GM10248 (cell line): ENCODE results near the gene MKRN2.

ENCODE experiments used
- CTCF ChIA-PET: fragments of 300-600 bp; sonication (Branson Sonifier 250); formaldehyde crosslinking; extraction: SDS; loops from one replicate; lab custom pipeline; 2021; ENCODE audit warnings: antibody characterized with exemption; lab: Yijun Ruan, JAX
- POLR2A ChIA-PET: fragments of 350-650 bp; sonication (Branson Sonifier 250); formaldehyde crosslinking; extraction: SDS; loops from one replicate; lab custom pipeline; 2020; ENCODE audit warnings: antibody characterized with exemption; lab: Yijun Ruan, JAX
- DNase-seq: peaks from one replicate; pipeline ENCODE4 v3.0.0; 2012; ENCODE audit errors: extremely low spot score
- TF ChIP-seq, protein P1 (sequence below): IDR thresholded peaks from 2 replicates; pipeline ENCODE4 v1.5.1; 2012; ENCODE audit warnings: mild to moderate bottlenecking, low read depth; ENCODE audit errors: extremely low read depth, missing control alignments, control extremely low read depth

Gene MKRN2

DNA sequence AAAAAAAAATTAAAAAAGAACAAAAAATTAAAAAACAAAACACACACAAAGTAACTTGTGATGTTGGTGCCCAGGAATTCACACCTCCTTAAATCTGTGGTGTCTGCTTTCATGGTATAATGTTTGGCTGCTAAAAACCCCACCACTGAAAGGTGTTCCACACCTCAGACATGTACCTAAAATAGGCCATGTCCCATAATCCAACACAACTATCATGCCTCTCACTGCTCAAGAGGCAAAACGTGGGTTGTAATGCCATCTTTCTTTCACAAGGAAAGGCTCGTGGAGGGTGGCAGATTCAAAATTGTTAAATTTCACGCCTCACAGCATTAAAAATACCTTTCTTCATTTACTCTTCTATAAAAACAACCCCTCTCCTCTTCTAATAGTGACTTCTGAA lies 29.5 kb downstream of the MKRN2 start:
- TF ChIP-seq, protein P1, sequence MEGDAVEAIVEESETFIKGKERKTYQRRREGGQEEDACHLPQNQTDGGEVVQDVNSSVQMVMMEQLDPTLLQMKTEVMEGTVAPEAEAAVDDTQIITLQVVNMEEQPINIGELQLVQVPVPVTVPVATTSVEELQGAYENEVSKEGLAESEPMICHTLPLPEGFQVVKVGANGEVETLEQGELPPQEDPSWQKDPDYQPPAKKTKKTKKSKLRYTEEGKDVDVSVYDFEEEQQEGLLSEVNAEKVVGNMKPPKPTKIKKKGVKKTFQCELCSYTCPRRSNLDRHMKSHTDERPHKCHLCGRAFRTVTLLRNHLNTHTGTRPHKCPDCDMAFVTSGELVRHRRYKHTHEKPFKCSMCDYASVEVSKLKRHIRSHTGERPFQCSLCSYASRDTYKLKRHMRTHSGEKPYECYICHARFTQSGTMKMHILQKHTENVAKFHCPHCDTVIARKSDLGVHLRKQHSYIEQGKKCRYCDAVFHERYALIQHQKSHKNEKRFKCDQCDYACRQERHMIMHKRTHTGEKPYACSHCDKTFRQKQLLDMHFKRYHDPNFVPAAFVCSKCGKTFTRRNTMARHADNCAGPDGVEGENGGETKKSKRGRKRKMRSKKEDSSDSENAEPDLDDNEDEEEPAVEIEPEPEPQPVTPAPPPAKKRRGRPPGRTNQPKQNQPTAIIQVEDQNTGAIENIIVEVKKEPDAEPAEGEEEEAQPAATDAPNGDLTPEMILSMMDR: no peak
- ChIA-PET POLR2A (no interaction called here), CTCF (interaction anchor here (1.1 to 1.3 kb wide), 2 partner anchors 14 to 28 kb away, joined by 3 read pairs; no protein-coding TSS in a partner anchor)
- DNase-seq: no peak

GRCh38 chr3:12588039-12589009 lies 31.4 kb downstream of the MKRN2 start:
- CTCF ChIA-PET: interaction anchor here (1.1 kb wide), 1 partner anchor 407 kb away, joined by 3 read pairs; no protein-coding TSS in a partner anchor
- POLR2A ChIA-PET: no interaction called here
- TF ChIP-seq, protein P1: no peak
- DNase-seq: no peak

DNA sequence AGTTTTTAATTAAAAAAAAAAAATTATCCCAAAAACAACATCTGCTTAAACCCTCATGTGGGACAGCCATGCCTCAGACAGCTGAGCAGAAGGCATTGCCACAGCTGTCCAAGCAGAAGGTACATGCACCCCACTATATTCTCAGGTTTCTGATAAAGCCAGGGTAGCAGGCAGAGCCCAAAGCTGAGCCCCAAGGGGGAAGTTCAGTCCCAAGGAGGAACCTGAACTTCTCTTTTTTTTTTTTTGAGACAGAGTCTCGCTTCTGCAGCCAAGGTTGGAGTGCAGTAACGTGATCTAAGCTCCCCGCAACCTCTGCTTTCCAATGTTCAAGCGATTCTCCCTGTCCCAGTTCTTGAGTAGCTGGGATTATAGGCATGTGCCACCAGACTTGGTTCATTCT lies 33.2 kb downstream of the MKRN2 start:
- TF ChIP-seq, protein P1: no peak
- CTCF ChIA-PET: interaction anchor here (2.3 kb wide), 1 partner anchor 16 kb away, joined by 6 read pairs; no protein-coding TSS in a partner anchor
- DNase-seq: no peak
- POLR2A ChIA-PET: no interaction called here

GRCh38 chr3:12591456-12591855 lies 34.6 kb downstream of the MKRN2 start:
- DNase-seq: no peak
- CTCF ChIA-PET: interaction anchor here (2.3 kb wide), 1 partner anchor 14 kb away, joined by 6 read pairs; no protein-coding TSS in a partner anchor
- POLR2A ChIA-PET: no interaction called here
- TF ChIP-seq, protein P1: no peak

GRCh38 chr3:12591997-12592715 lies 35.3 kb downstream of the MKRN2 start:
- DNase-seq: no peak
- TF ChIP-seq, protein P1: no peak
- ChIA-PET POLR2A (no interaction called here), CTCF (no interaction called here)

- DNase-seq: no peak
- POLR2A ChIA-PET: no interaction called here
- TF ChIP-seq, protein P1: no peak
- CTCF ChIA-PET: no interaction called here
These were observed 36.6 kb downstream of the MKRN2 start for GRCh38 chr3:12593473-12593872.
